GM12892 (cell line): Measurements from ENCODE around the gene TMEM59.
"Not testable (repeated sequence)": the region's sequence is repeated elsewhere in the genome, so short reads cannot be mapped to it uniquely, and the experiment has no call there.

Experiments used
- DNase-seq: peaks from one replicate; pipeline ENCODE4 v3.0.0; 2011; ENCODE audit not compliant: insufficient read length
- FAIRE-seq: peaks from 2 replicates; lab custom pipeline; 2011; peaks lifted over from hg19 to GRCh38; lab: Jason Lieb, UNC
- POLR2A ChIP-seq: IDR thresholded peaks from 2 replicates; pipeline ENCODE4 v1.6.1; 2011; ENCODE audit warnings: low read depth, low read length, control low read depth
- POLR2AphosphoS5 ChIP-seq: IDR thresholded peaks from 2 replicates; pipeline ENCODE4 v1.6.1; 2011; ENCODE audit warnings: low read depth, low read length, control low read depth
- TAF1 ChIP-seq: IDR thresholded peaks from 2 replicates; pipeline ENCODE4 v1.6.1; 2011; ENCODE audit warnings: low read depth, mild to moderate bottlenecking, control low read depth, low read length, borderline replicate concordance

The TMEM59 gene

DNA sequence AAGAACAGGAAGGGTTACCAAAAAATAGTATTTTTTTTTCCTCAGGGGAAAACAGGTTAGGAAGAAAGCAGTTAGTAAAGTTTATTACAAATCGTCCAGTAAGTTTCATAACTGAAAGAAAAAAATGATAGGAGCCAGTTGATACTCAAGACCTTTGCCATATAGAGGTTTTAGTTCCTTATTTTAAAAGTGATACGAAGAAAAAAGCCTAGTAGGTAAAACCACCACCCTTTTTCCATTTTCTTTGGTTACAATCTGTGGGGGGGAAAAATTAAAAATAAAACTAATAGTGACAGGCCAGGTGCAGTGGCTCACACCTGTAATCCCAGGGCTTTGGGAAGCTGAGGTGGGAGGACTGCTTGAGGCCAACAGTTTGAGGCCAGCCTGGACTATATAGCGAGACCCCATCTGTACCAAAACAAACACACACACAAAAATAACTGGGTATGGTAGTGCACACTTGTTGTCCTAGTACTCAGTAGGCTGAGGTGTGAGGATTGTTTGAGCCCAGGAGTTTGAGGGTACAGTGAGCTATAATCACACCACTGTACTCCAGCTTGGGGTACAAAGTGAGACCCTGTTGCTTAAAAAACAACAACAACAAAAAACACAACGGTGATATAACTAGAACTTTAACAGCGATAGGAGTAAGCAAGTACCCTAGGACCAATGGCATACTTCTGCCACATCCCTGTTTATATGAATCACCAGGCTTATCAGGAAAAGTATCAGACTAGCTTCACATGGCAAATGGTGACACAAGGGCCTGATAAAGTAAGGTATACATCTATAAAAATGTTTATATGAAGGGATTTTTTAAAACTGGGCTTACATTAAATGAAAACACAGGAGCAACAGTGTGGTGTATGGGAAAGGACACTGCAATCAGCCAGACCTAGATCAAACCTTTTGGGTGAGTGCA lies 5.4 kb downstream of the TMEM59 start:
- DNase-seq (no peak), FAIRE-seq (peak; percentile 53)
- TF ChIP-seq POLR2AphosphoS5: no peak

DNA sequence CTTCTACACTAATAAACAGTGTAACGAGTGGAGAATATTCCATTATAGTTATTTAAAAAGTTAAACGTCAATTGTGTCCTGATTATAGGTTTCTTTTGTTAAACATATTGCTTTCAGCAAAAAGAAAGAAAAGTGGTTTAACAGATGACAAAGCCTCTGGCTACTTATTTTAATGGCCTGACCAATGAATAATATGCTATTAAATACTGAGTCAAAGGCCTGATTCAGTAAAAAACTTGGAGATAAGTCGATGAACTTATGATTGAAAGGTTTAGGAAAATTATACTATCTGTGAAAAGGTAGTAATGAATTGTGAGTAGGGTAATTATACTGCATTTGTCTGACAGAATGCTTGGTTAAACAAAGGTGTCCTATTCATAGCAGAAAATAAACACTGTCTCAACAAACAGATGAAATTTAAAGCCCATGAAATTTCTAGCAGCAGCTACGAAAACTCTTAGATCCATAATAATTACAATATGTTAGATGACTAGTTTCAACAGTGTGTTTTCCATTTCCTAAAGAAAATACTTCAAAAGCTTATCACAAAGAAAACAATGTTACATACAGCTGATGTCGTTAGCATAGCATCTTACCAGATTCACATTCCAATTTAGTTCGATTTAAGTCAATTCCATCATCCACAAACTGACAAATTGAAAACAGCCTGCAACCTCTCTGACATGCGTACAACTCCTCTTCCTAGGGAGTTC lies 6.2 kb downstream of the TMEM59 start:
- no peak for DNase-seq
- TF ChIP-seq TAF1 (no peak), POLR2AphosphoS5 (no peak), POLR2A (no peak)
- no peak for FAIRE-seq

DNA sequence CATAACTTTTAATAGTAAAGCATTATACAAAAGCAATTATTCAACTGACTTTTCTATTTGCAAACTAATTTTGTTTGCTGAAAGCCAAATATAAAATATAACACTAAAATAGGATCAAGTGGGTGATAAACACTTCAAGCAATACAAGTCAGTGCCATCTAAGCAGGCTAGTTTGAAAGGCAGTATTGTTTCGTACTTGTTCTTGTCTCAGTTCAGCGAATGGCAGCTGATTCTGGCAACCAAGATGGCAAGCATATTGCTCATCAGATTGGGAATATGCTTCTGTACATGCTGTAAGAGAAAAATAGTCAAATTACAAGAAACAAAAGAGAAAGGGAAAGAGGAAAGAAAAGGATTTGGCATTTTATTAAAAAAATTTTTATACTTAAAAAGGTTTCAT lies 7.5 kb downstream of the TMEM59 start:
- DNase-seq: no peak
- no peak for TF ChIP-seq POLR2A
- no peak for TF ChIP-seq POLR2AphosphoS5
- no peak for TF ChIP-seq TAF1
- peak; percentile 24 for FAIRE-seq

DNA sequence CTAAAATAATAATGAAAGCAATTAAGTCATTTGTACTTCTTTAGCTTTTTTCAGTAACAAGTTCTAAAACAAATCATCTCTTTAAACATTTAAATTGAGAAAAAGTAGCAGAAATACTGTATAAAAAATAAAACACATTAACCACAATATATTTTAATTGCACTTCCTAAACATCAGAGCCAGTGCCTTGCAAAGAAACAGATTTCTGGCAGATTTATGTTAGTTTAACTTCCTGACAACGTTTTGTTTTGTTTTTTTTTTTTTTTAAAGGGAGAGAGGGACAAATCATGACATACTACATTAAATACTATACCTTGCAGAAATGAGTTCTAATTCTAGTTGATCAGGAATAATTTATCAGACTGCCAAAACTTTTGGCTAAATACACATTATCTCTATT lies 11.2 kb downstream of the TMEM59 start:
- TF ChIP-seq TAF1: no peak
- no peak for TF ChIP-seq POLR2A
- no peak for TF ChIP-seq POLR2AphosphoS5
- DNase-seq (no peak), FAIRE-seq (no peak)

DNA sequence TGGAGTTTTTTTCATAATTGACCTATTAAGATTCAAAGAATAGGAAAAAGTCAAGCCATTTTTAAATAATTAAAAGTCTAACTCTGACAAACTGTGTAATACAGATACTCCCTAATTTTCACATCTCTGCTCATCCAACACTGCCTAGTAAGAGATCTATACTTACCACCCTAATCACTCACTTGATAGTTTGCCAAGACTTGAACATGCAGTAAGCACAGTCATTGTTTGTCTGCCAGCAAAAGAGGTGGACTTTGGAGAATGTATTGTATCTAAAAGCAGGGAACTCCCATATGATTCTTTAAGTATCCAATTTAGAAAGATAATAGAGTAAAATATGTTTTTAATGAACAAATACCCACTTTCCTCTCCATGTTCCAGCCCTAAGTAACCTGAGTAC lies 15.5 kb downstream of the TMEM59 start:
- DNase-seq: no peak
- no peak for FAIRE-seq
- TF ChIP-seq POLR2AphosphoS5 (no peak), POLR2A (no peak), TAF1 (no peak)

DNA sequence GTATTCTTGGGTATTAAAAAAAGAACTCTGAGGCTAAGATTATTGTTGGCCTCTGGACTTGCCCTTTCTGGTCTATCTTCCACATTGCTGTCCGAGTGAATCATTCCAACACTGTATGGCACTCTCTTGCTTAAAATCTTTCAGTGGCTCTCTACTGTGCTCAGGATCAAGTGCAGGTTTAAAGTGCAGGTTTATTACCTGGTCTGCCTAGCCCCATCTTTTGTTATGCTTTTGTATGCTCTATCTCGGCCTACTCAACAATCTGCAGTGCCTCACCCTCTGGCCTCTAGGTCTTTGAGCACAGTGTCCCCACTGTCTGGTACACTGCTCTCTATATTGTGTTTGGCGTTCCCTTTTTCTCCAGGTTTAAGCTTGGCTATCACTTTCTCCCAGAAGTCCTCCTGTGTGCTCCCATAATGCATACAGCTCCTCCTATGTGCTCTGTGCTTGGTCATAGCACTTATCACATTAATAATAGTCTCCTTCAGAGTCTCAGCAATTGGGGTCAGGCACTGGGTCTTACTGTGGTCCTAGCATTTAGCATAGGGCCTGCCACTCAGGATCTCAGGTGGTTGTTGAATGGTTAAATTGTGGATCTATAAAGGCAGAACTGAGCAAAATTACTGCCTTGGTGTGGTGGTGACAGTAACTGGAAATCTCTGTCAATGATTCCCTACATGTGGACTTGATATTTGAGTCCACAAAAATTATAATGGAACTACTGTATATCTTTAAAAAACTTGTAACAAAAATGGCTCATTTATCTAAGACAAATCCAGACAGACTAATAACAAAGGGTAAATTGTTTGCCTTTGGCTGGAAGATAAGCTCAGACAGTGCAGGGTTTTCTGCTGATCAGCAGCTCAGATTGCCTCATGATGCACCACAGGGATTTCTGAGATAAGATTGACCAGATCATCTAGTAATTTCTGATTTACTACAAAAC lies 24.4 kb downstream of the TMEM59 start:
- DNase-seq (no peak), FAIRE-seq (no peak)
- no peak for TF ChIP-seq TAF1
- TF ChIP-seq POLR2A: no peak
- TF ChIP-seq POLR2AphosphoS5: no peak

DNA sequence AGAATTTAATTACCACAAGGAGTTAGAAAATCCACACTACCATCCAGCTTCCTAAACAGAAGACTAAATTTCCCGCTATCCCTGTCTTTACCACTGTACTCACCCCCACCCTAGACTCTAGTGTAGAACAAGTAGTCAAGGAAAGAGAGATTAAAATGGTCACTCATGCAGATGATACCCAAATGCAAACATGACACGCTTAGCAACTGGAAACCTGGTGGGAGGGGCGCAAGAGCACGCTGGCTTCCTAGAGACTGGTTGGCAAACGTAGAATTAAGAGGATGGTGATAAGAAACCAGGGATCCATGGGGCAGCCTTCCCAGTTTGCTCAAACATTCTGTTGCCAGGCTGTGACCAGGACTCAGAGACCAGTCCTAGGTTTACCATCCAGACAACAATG lies 25.2 kb downstream of the TMEM59 start:
- no peak for DNase-seq
- no peak for FAIRE-seq
- TF ChIP-seq POLR2A (no peak), POLR2AphosphoS5 (no peak), TAF1 (no peak)

DNA sequence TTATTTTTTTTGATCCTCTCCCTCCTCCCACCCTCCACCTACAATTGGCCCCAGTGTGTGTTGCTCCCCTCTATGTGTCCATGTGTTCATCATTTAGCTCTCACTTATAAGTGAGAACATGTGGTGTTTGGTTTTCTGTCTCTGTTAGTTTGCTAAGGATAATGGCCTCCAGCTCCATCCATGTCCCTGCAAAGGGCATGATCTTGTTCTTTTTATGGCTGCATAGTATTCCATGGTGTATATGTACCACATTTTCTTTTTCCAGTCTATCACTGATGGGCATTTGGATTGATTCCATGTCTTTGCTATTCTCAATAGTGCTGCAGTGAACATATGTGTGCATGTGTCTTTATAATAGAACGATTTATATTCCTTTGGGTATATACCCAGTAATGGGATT lies 28.2 kb downstream of the TMEM59 start:
- FAIRE-seq, DNase-seq: not testable (repeated sequence)

DNA sequence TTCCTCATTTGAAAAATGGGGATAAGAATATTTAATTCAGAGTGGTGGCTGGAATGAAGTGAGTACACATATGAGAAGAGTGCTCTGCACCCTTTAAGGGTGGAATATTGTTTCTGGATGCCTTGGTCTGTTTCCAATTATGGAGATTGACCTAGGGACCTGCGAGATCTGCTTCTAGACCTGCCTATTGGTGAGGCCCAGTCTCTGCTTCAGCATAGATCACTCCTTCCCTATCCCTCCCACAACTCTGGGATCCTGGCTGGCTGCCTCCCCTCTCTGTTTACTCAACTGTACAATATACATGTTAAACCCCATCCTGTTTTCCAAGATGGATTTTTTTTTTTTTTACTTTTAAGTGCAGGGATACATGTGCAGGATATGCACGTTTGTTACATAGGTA lies 28.6 kb downstream of the TMEM59 start:
- TF ChIP-seq POLR2A (no peak), TAF1 (no peak), POLR2AphosphoS5 (no peak)
- DNase-seq (no peak), FAIRE-seq (no peak)

DNA sequence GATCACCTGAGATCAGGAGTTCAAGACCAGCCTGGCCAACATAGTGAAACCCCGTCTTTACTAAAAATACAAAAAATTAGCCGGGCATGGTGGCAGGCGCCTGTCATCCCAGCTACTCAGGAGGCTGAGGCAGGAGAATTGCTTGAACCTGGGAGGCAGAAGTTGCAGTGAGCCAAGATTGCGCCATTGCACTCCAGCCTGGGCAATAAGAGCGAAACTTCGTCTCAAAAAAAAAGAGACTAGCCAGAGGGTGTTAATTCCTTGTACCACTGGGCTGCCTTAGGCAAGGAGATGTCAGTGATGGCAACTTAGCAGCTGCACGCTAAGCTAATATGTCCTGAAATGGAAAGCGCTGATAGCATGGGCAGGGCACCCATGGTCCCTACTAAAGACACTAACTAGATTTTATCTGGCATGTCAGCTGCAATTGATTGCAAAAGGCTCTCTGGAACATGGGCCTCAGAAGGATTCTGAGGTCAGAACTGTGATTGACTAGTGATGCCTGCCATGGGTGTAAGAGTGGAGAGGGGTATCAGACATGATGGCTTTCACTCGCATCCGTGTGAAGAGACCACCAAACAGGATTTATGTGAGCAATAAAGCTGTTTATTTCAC lies 33.3 kb downstream of the TMEM59 start:
- DNase-seq, FAIRE-seq: not testable (repeated sequence)

DNA sequence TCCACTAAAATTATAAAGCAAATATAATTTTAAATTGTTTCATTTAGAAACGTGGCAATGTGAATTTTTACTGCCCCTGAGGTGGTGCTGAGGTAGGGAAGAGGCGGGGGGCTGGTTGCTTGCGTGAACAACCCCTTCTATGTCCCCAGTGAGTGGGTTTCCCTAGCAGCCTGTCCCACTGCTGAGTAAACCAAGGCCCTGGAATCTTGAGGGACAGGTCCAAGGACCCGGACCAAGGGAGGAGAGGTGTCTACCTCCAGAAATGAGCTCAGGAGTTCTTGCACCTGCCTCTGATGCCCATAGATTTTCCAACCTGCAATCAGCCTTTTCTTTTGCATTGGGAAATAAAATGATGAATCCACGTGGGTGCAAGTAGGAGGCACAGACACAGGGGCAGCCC lies 34.4 kb downstream of the TMEM59 start:
- DNase-seq: no peak
- no peak for TF ChIP-seq POLR2A
- TF ChIP-seq TAF1: no peak
- no peak for TF ChIP-seq POLR2AphosphoS5
- no peak for FAIRE-seq
